ENCODE results near the gene AFF2. TPM values are rescaled to one million over a fixed set of nuclear protein-coding genes. Genes with fewer than 3 reads are reported as not detected.

Gene AFF2
- total and polyA plus RNA-seq, 2 donors (not counting 3 experiments of a cell fraction or from before 2014, with no cell fraction given) = 0.03 to 0.07 TPM

DNA sequence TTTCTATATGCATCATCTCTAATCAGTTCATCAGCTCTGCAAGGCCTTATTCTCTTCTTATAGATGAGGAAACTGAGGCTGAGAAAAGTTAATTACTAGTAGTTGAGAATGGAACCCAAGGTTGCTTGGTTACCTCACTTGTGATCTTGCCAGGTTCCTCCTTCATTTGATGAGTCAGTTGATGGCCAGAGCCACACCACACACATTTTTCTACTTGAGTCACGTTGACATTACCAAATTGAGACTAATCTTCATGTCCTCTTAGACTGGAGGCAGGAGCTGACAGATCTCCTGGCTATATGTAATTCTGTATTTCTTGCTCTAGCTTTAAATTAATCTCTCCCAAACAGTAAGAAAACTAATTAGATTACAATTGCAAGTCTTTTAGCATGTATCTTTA lies 428.4 kb downstream of the AFF2 start:
- no peaks in the 10 kb centered on the region for H3K36me3 ChIP-seq (ENCODE audit: control insufficient read depth in 2 of 2, extremely low read depth in 1 of 2, insufficient read depth in 2 of 2, low read length in 2 of 2)
- no peaks in the 10 kb centered on the region for H3K9me1 ChIP-seq (replicated peaks; ENCODE audit: control insufficient read depth, extremely low read depth, insufficient read depth, low read length)
- POLR2A ChIA-PET = no interaction called here
- no TSS peak for BruUV-seq (replicated peaks)
- no peak overlapping the region for H3K4me2 ChIP-seq (ENCODE audit: insufficient read depth, low read length)
- dilution Hi-C loops (cut with MboI; ENCODE audit: extremely low pct_ligation_motif_present, low sequenced_read_pairs) (no loop called here), intact Hi-C loops (cut with micrococcal nuclease) (no loop called here)
- TF ChIP-seq EZH2 (IDR thresholded peaks at IDR 0.05; ENCODE audit: borderline replicate concordance, low read depth, low read length, severe bottlenecking) (no peak), POLR2AphosphoS5 (IDR thresholded peaks at IDR 0.05; ENCODE audit: insufficient read depth, low read depth, low read length) (no peak), FOS (IDR thresholded peaks at IDR 0.05; ENCODE audit: borderline replicate concordance, insufficient read depth, low read length) (no peak), POLR2A (IDR thresholded peaks at IDR 0.05; ENCODE audit: low read depth, low read length) (no peak), GATA2 (IDR thresholded peaks at IDR 0.05; ENCODE audit: insufficient read depth, insufficient read length, low read depth, low read length) (no peak), JUN (IDR thresholded peaks at IDR 0.05; ENCODE audit: borderline replicate concordance, insufficient read depth, insufficient read length, low read depth) (no peak), MYC (IDR thresholded peaks at IDR 0.05; ENCODE audit: low read depth, low read length) (no peak)
- TF ChIP-seq, protein P1, sequence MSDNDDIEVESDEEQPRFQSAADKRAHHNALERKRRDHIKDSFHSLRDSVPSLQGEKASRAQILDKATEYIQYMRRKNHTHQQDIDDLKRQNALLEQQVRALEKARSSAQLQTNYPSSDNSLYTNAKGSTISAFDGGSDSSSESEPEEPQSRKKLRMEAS (IDR thresholded peaks at IDR 0.05; ENCODE audit: insufficient read depth, insufficient read length) = no peak
- TF ChIP-seq, protein P2, sequence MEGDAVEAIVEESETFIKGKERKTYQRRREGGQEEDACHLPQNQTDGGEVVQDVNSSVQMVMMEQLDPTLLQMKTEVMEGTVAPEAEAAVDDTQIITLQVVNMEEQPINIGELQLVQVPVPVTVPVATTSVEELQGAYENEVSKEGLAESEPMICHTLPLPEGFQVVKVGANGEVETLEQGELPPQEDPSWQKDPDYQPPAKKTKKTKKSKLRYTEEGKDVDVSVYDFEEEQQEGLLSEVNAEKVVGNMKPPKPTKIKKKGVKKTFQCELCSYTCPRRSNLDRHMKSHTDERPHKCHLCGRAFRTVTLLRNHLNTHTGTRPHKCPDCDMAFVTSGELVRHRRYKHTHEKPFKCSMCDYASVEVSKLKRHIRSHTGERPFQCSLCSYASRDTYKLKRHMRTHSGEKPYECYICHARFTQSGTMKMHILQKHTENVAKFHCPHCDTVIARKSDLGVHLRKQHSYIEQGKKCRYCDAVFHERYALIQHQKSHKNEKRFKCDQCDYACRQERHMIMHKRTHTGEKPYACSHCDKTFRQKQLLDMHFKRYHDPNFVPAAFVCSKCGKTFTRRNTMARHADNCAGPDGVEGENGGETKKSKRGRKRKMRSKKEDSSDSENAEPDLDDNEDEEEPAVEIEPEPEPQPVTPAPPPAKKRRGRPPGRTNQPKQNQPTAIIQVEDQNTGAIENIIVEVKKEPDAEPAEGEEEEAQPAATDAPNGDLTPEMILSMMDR (IDR thresholded peaks at IDR 0.05; ENCODE audit: extremely low read depth in 1 of 2, insufficient read depth in 1 of 2, low read depth in 1 of 2, low read length in 2 of 2) = no peak
- no peaks in the 10 kb centered on the region for H3K27me3 ChIP-seq (ENCODE audit: control insufficient read depth in 2 of 2, insufficient read depth in 2 of 2, low read length in 2 of 2)
- H2AFZ ChIP-seq (ENCODE audit: low read depth, low read length) = no peak overlapping the region
- no peaks in the 10 kb centered on the region for H3K9me3 ChIP-seq (replicated peaks; ENCODE audit: control insufficient read depth, insufficient read depth, low read length)
- CTCF ChIA-PET = no interaction called here
- H3K4me3 ChIP-seq (replicated peaks in 1 of 3; ENCODE audit: insufficient read depth in 1 of 3, low read depth in 1 of 3, low read length in 3 of 3) = no peak overlapping the region
- H3K79me2 ChIP-seq (ENCODE audit: control insufficient read depth, insufficient read depth, low read length) = no peaks in the 10 kb centered on the region
- DNase-seq (ENCODE audit: low read depth, low spot score) = no peak
- H3K27ac ChIP-seq (ENCODE audit: insufficient read depth, low read depth, low read length) = no peak overlapping the region
- no peak overlapping the region for H3K9ac ChIP-seq (replicated peaks; ENCODE audit: extremely low read depth, insufficient read depth, low read length)
- FAIRE-seq = no peak
- H3K4me1 ChIP-seq (ENCODE audit: control insufficient read depth, extremely low read depth, insufficient read depth, low read length) = no peaks in the 10 kb centered on the region
- H4K20me1 ChIP-seq (replicated peaks; ENCODE audit: control insufficient read depth, extremely low read depth, insufficient read depth, low read length) = no peaks in the 10 kb centered on the region

Measured in endothelial cell of umbilical vein (primary cell).